Transverse colon (tissue), 4 donors: ENCODE data around the gene USP22. TPM values are rescaled to one million over a fixed set of nuclear protein-coding genes. Genes with fewer than 3 reads are reported as not detected.
"Not testable (repeated sequence)": the region's sequence is repeated elsewhere in the genome, so short reads cannot be mapped to it uniquely, and the experiment has no call there.

Source experiments
- DNase-seq: peaks from one replicate; pipeline ENCODE4 v3.0.0-alpha.2; 2019
- H3K27ac ChIP-seq, 4 donors: fragments of 200-600 bp; sonication (generic); 2 replicates each; pipeline ENCODE4 v1.5.1; 2016 to 2018; ENCODE audit warnings: inconsistent platforms in 4 of 4
- H3K27me3 ChIP-seq: fragments of 200-600 bp; sonication (generic); 2 replicates; pipeline ENCODE4 v1.5.1; 2017; ENCODE audit warnings: inconsistent platforms
- H3K36me3 ChIP-seq, 4 donors: fragments of 200-600 bp; sonication (generic); 2 replicates each; pipeline ENCODE4 v1.5.1; 2017 to 2019; ENCODE audit warnings: inconsistent platforms in 4 of 4
- H3K4me1 ChIP-seq, 4 donors: fragments of 200-600 bp; sonication (generic); 2 replicates each; pipeline ENCODE4 v1.5.1; 2017 to 2020; ENCODE audit warnings: inconsistent platforms in 4 of 4
- H3K4me3 ChIP-seq, 4 donors: fragments of 200-600 bp; sonication (generic); 1 replicate in 1 of 4; 2 replicates in 3 of 4; pipeline versions ENCODE4 v1.5.1 to v1.6.1; 2017 to 2019; ENCODE audit warnings: inconsistent platforms in 4 of 4
- H3K9me3 ChIP-seq, 2 donors: fragments of 200-600 bp; sonication (generic); 2 replicates each; pipeline ENCODE4 v1.5.1; 2017 to 2019; ENCODE audit warnings: inconsistent platforms in 2 of 2
- EP300 ChIP-seq: sonication (generic); formaldehyde crosslinking; IDR thresholded peaks from one replicate; pipeline ENCODE4 v1.6.1; 2017; ENCODE audit warnings: antibody characterized with exemption, low read depth
- POLR2A ChIP-seq: fragments of 450-650 bp; IDR thresholded peaks from one replicate; pipeline ENCODE4 v1.6.1; 2016; ENCODE audit warnings: antibody characterized with exemption, mild to moderate bottlenecking, moderate library complexity
- POLR2AphosphoS5 ChIP-seq, 3 donors: sonication (generic); formaldehyde crosslinking; IDR thresholded peaks; one replicate each; pipeline ENCODE4 v1.6.1; 2016; ENCODE audit warnings: antibody characterized with exemption in 3 of 3
- WGBS, 2 donors: methylation state at CpG; one replicate each; pipeline ENCODE4 v1.1.5; 2018; ENCODE audit warnings: low coverage in 1 of 2; 5-methylcytosine and 5-hydroxymethylcytosine counted together
- in situ Hi-C, 4 donors: fragments of 200-750 bp; cut with MboI; loops; one replicate each; pipeline versions ENCODE4 v1.15.0 to v1.15.1; 2017; ENCODE audit warnings: low sequenced_read_pairs in 3 of 4, low pct_ligation_motif_present in 1 of 4, low pct_unique_long_range_greater_than_20kb in 1 of 4
- intact Hi-C: fragments of 100-400 bp; cut with DNase I; formaldehyde crosslinking; loops from one replicate; pipeline ENCODE4 v1.15.1; 2023; ENCODE audit warnings: low total_unique reads
- total RNA-seq, 4 donors: library from RNA; depleted of rRNA; stranded (reverse); fragments of >200 nt; gene quantifications; one replicate each; pipeline ENCODE4 v1.1.0, GENCODE V29; 2016
- TF ChIP-seq, protein P1 (sequence below), 5 experiments: fragments of 200-600 bp in 3 of 5; fragments of 450-650 bp in 2 of 5; sonication (generic) in 3 of 5; IDR thresholded peaks; 1 replicate in 2 of 5; 2 replicates in 3 of 5; pipeline ENCODE4 v1.5.1; 2016 to 2017; ENCODE audit warnings: antibody characterized with exemption in 5 of 5, inconsistent platforms in 3 of 5, mild to moderate bottlenecking in 2 of 5, moderate library complexity in 1 of 5

Gene USP22
- total RNA-seq, 4 donors from 2014 or later, result 95.5 to 123 (median 108) TPM

DNA sequence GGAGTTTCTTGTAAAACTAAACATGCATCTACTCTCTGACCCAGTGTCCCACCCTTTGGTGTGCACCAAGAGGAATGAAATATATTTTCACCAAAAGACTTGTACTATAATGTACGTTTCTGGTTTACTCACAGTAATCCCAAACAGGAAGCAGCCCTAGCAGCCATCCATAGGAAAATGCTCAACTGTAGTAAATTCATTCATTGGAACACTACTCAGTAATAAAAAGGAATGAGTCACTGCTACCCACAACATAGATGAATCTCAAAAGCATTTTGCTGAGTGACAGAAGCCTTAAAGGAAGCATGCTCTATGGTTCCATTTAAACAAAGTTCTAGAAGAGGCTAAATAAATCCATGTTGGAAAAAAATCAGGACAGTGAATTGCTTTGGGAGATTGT is 46.3 kb upstream of the USP22 start:
- no peak for TF ChIP-seq POLR2A
- H3K4me1 ChIP-seq, result peaks cover 0 to 22% (median 7%) of the 10 kb centered on the region in 4 donors
- no peak overlapping the region for H3K4me3 ChIP-seq
- DNase-seq, result no peak
- in situ Hi-C loops (no loop called here), intact Hi-C loops (no loop called here)
- no peaks in the 10 kb centered on the region for H3K27me3 ChIP-seq
- H3K27ac ChIP-seq, result no peak overlapping the region
- no peaks in the 10 kb centered on the region for H3K9me3 ChIP-seq
- no peaks in the 10 kb centered on the region for H3K36me3 ChIP-seq
- 33% methylated on average over 1 of the region's 1 CpG; no CpG with 5 or more reads in 1 of the 2 donors for WGBS, 2 donors

DNA sequence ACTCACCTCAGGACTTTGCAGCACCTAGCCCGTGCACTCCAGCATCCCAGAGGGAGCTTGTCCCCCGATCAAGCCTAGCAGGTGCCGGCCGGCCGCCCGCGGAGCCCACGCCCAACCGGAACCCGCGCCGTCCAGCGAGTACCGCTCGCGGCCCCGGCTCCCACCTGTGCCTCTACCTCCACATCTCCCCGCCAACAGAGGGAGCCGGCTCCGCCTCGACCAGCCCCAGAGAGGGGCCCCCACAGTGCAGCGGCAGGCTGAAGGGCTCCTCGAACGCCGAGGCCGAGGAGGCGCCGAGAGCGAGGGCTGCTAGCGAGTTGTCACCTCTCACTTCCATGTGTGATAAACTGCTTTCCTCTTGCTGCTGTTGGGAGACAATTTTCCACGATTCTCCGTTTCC is 42.9 kb upstream of the USP22 start:
- TF ChIP-seq POLR2AphosphoS5 (IDR thresholded peaks at IDR 0.05) (no peak), POLR2A (no peak), EP300 (no peak)
- TF ChIP-seq, protein P1, sequence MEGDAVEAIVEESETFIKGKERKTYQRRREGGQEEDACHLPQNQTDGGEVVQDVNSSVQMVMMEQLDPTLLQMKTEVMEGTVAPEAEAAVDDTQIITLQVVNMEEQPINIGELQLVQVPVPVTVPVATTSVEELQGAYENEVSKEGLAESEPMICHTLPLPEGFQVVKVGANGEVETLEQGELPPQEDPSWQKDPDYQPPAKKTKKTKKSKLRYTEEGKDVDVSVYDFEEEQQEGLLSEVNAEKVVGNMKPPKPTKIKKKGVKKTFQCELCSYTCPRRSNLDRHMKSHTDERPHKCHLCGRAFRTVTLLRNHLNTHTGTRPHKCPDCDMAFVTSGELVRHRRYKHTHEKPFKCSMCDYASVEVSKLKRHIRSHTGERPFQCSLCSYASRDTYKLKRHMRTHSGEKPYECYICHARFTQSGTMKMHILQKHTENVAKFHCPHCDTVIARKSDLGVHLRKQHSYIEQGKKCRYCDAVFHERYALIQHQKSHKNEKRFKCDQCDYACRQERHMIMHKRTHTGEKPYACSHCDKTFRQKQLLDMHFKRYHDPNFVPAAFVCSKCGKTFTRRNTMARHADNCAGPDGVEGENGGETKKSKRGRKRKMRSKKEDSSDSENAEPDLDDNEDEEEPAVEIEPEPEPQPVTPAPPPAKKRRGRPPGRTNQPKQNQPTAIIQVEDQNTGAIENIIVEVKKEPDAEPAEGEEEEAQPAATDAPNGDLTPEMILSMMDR (IDR thresholded peaks at IDR 0.05), result no peak
- in situ Hi-C loops (no loop called here), intact Hi-C loops (no loop called here)
- no peak for DNase-seq
- H3K9me3 ChIP-seq, result no peaks in the 10 kb centered on the region
- H3K27me3 ChIP-seq, result no peaks in the 10 kb centered on the region
- H3K4me3 ChIP-seq, result no peak overlapping the region
- H3K36me3 ChIP-seq, result no peaks in the 10 kb centered on the region
- 96% methylated on average over 32 of the region's 32 CpGs; no CpG with 5 or more reads in 1 of the 2 donors for WGBS, 2 donors
- no peak overlapping the region for H3K27ac ChIP-seq
- peaks cover 0 to 14% (median 5%) of the 10 kb centered on the region in 4 donors for H3K4me1 ChIP-seq

DNA sequence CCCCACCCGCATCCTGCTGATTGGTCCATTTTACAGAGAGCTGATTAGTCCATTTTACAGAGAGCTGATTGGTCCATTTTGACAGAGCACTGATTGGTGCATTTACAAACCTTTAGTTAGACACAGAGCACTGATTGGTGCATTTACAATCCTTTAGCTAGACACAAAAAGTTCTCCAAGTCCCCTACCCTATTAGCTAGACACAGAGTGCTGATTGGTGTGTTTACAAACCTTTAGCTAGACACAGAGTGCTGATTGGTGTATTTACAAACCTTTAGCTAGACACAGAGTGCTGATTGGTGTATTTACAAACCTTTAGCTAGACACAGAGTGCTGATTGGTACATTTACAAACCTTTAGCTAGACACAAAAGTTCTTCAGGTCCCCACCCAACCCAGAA is 42.5 kb upstream of the USP22 start:
- H3K36me3 ChIP-seq, intact Hi-C loops, H3K27ac ChIP-seq, H3K9me3 ChIP-seq, H3K27me3 ChIP-seq, in situ Hi-C loops, DNase-seq, H3K4me3 ChIP-seq: not testable (repeated sequence)
- peaks cover 0 to 10% (median 5%) of the 10 kb centered on the region in 4 donors for H3K4me1 ChIP-seq
- WGBS, 2 donors, result 100% methylated on average over 1 of the region's 1 CpG

DNA sequence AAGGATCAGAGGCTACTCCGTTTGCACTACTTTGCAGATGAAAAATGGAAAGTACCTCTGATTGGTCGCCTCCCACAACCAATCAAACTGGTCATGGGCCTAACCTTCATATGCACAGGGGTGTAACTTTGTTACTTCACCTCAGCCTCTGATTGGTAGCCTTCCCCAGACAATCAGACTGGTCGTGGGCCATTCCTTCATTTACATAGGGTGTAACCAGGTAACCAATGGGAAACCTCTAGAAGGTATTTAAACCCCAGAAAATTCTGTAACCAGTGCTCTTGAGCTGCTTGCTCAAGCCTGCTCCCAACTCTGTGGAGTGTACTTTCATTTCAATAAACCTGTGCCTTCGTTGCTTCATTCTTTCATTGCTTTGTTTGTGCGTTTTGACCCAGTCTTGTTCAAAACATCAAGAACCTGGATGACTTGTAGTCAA is 39.2 kb upstream of the USP22 start:
- intact Hi-C loops, result no loop called here
- TF ChIP-seq EP300 (no peak), POLR2AphosphoS5 (IDR thresholded peaks at IDR 0.05) (no peak), POLR2A (no peak)
- TF ChIP-seq, protein P1 (IDR thresholded peaks at IDR 0.05), result no peak
- DNase-seq, result no peak
- in situ Hi-C loops, result no loop called here
- H3K4me1 ChIP-seq, result no peaks in the 10 kb centered on the region
- no peak overlapping the region for H3K4me3 ChIP-seq
- H3K27ac ChIP-seq, result no peak overlapping the region
- 72 to 93% methylated on average over 3 to 5 of the region's 5 CpGs for WGBS, 2 donors
- H3K9me3 ChIP-seq, result no peaks in the 10 kb centered on the region
- H3K36me3 ChIP-seq, result no peaks in the 10 kb centered on the region
- no peaks in the 10 kb centered on the region for H3K27me3 ChIP-seq

DNA sequence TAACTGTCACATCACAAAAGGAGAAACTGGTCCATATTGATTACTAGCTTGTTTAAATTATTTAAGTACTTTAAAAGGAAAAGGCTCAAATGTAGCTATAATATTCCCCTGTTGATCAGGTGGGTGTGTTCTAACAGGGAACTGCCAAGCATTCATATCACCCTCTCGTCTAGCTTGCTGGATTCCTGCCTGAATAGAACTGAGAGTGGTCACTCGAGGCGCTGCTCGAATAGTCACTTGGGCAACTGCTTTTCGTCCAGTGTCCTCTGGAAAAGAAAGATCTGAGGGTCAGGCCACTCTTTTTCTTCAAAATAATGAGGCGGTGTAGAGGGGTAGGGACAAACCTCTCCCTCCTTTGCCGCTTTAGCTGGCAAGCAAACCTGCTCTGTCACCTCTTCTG is 36.4 kb upstream of the USP22 start:
- intact Hi-C loops, result no loop called here
- no peak overlapping the region for H3K4me3 ChIP-seq
- H3K27ac ChIP-seq, result no peak overlapping the region
- in situ Hi-C loops, result no loop called here
- no peaks in the 10 kb centered on the region for H3K9me3 ChIP-seq
- no peaks in the 10 kb centered on the region for H3K36me3 ChIP-seq
- 73 to 78% methylated on average over 4 to 7 of the region's 7 CpGs for WGBS, 2 donors
- TF ChIP-seq POLR2AphosphoS5 (IDR thresholded peaks at IDR 0.05) (no peak), EP300 (no peak), POLR2A (no peak)
- TF ChIP-seq, protein P1 (IDR thresholded peaks at IDR 0.05), result no peak
- peaks cover 0 to 4% (median 2%) of the 10 kb centered on the region in 4 donors for H3K4me1 ChIP-seq
- H3K27me3 ChIP-seq, result no peaks in the 10 kb centered on the region
- no peak for DNase-seq
